B cell (primary cell): ENCODE results near the gene B3GLCT. TPM values are rescaled to one million over a fixed set of nuclear protein-coding genes. Genes with fewer than 3 reads are reported as not detected.

Experiments used
- ATAC-seq: fragments of 200-7000 bp; cut with Tn5 transposase; one replicate; pipeline ENCODE4 v1.10.0; 2021; ENCODE audit warnings: low read depth, mild to moderate bottlenecking, moderate number of reproducible peaks, moderate library complexity
- CTCF ChIA-PET: fragments of 350-600 bp; sonication (Branson Sonifier 250); formaldehyde crosslinking; loops from one replicate; lab custom pipeline; 2021; ENCODE audit warnings: antibody characterized with exemption, inconsistent platforms; lab: Charles Lee
- POLR2A ChIA-PET: fragments of 350-600 bp; sonication (Branson Sonifier 250); formaldehyde crosslinking; loops from one replicate; lab custom pipeline; 2021; ENCODE audit warnings: antibody characterized with exemption; lab: Charles Lee
- DNase-seq: peaks from one replicate; pipeline ENCODE4 v3.0.0; 2013
- H2AFZ ChIP-seq: 2 replicates; pipeline ENCODE4 v1.6.1; 2012; ENCODE audit warnings: mild to moderate bottlenecking, low read depth, low read length; ENCODE audit not compliant: insufficient read depth, poor library complexity, severe bottlenecking
- H3K27ac ChIP-seq, 2 donors: 1 replicate in 1 of 2; 2 replicates in 1 of 2; pipeline ENCODE4 v1.5.1; 2012 to 2013; ENCODE audit warnings: low read length in 2 of 2, mild to moderate bottlenecking in 2 of 2, moderate library complexity in 1 of 2
- H3K27me3 ChIP-seq, 4 experiments: fragments of 200-600 bp in 1 of 4; sonication (generic) in 1 of 4; replicated peaks in 1 of 4; 1 replicate in 2 of 4; 2 replicates in 2 of 4; pipeline versions ENCODE4 v1.6.1 to v1.7.0; 2013 to 2016; ENCODE audit warnings: low read length in 3 of 4, mild to moderate bottlenecking in 2 of 4, mixed read lengths in 1 of 4, moderate library complexity in 1 of 4; ENCODE audit not compliant: insufficient read depth in 4 of 4, control insufficient read depth in 3 of 4; ENCODE audit errors: control extremely low read depth in 1 of 4
- H3K36me3 ChIP-seq, 2 experiments: replicated peaks in 1 of 2; 1 replicate in 1 of 2; 2 replicates in 1 of 2; pipeline versions ENCODE4 v1.6.1 to v1.7.1; 2013; ENCODE audit warnings: low read length in 1 of 2; ENCODE audit not compliant: insufficient read depth in 2 of 2, control insufficient read depth in 1 of 2; ENCODE audit errors: control extremely low read depth in 1 of 2, extremely low read depth in 1 of 2
- H3K4me1 ChIP-seq, 2 donors: fragments of 200-600 bp in 1 of 2; sonication (generic) in 1 of 2; 1 replicate in 1 of 2; 2 replicates in 1 of 2; pipeline versions ENCODE4 v1.5.1 to v1.6.1; 2013 to 2017; ENCODE audit warnings: low read length in 2 of 2; ENCODE audit not compliant: control insufficient read depth in 2 of 2, insufficient read depth in 2 of 2
- H3K4me2 ChIP-seq: replicated peaks from 2 replicates; pipeline ENCODE3; 2012; ENCODE audit warnings: mild to moderate bottlenecking, low read depth, low read length; ENCODE audit not compliant: poor library complexity, severe bottlenecking
- H3K4me3 ChIP-seq, 5 experiments: fragments of 200-600 bp in 1 of 5; sonication (generic) in 1 of 5; 1 replicate in 3 of 5; 2 replicates in 2 of 5; pipeline versions ENCODE4 v1.5.1 to v1.7.0; 2011 to 2016; ENCODE audit warnings: low read length in 4 of 5, mild to moderate bottlenecking in 4 of 5, low read depth in 2 of 5, control low read depth in 1 of 5, moderate library complexity in 1 of 5; ENCODE audit not compliant: insufficient read depth in 1 of 5; ENCODE audit errors: control extremely low read depth in 1 of 5, extremely low read depth in 1 of 5
- H3K79me2 ChIP-seq: fragments of 200-600 bp; sonication (generic); one replicate; pipeline ENCODE4 v1.6.0; 2016; ENCODE audit warnings: low read length; ENCODE audit not compliant: control insufficient read depth, insufficient read depth
- H3K9ac ChIP-seq: fragments of 200-600 bp; sonication (generic); 2 replicates; pipeline ENCODE4 v1.6.1; 2017; ENCODE audit warnings: mild to moderate bottlenecking, low read length, moderate library complexity
- H3K9me3 ChIP-seq, 3 donors: one replicate each; pipeline versions ENCODE4 v1.6.1 to v1.7.1; 2013; ENCODE audit warnings: low read length in 2 of 3; ENCODE audit not compliant: control insufficient read depth in 2 of 3, insufficient read depth in 1 of 3; ENCODE audit errors: control extremely low read depth in 1 of 3
- H4K20me1 ChIP-seq: 2 replicates; pipeline ENCODE4 v1.6.0; 2012; ENCODE audit warnings: mild to moderate bottlenecking, low read length; ENCODE audit not compliant: insufficient read depth, control insufficient read depth, poor library complexity, severe bottlenecking
- H3K27ac Mint-ChIP-seq: one replicate; pipeline ENCODE4 v1.8.0; 2021; ENCODE audit warnings: mixed read lengths
- H3K27me3 Mint-ChIP-seq: one replicate; pipeline ENCODE4 v1.8.0; 2021; ENCODE audit warnings: mixed read lengths
- H3K4me1 Mint-ChIP-seq: one replicate; pipeline ENCODE4 v1.8.0; 2021; ENCODE audit warnings: mixed read lengths
- H3K4me3 Mint-ChIP-seq: one replicate; pipeline ENCODE4 v1.8.0; 2021; ENCODE audit warnings: mixed read lengths
- H3K9me3 Mint-ChIP-seq: one replicate; pipeline ENCODE4 v1.8.0; 2022; ENCODE audit warnings: mixed read lengths; ENCODE audit not compliant: insufficient read depth
- EZH2 ChIP-seq: IDR thresholded peaks from 2 replicates; pipeline ENCODE4 v1.6.1; 2012; ENCODE audit warnings: borderline replicate concordance, low read depth, mild to moderate bottlenecking, moderate library complexity, low read length; ENCODE audit not compliant: insufficient read depth, poor library complexity, severe bottlenecking
- WGBS: methylation state at CpG from one replicate; pipeline ENCODE4 v1.1.5; 2013; ENCODE audit warnings: missing lambda C conversion rate; ENCODE audit not compliant: insufficient coverage; 5-methylcytosine and 5-hydroxymethylcytosine counted together
- intact Hi-C: fragments of 100-400 bp; cut with micrococcal nuclease; formaldehyde crosslinking; loops from one replicate; pipeline ENCODE4 v1.10.0; 2022
- polyA plus RNA-seq: library from polyadenylated mRNA; depleted of rRNA; stranded (reverse); fragments of >200 nt; gene quantifications from 2 replicates; pipeline ENCODE4 v1.2.3, GENCODE V29; 2012
- total RNA-seq, 2 donors: library from RNA; stranded (reverse); fragments of 120-200 nt in 1 of 2; gene quantifications; 1 replicate in 1 of 2; 2 replicates in 1 of 2; pipeline versions ENCODE4 v1.2.3 to v1.2.4, GENCODE V29; 2013 to 2022
- TF ChIP-seq, protein P1 (sequence below): fragments of 200-600 bp; IDR thresholded peaks from one replicate; pipeline ENCODE4 v1.8.0; 2022; ENCODE audit warnings: antibody characterized with exemption, mild to moderate bottlenecking

B3GLCT gene
- total and polyA plus RNA-seq, 2 donors (not counting 1 experiment from before 2014, with no cell fraction given) = 1.4 to 6.2 TPM

- H3K27me3 Mint-ChIP-seq = peaks cover 23% of the 10 kb centered on the region
- no CpG with 5 or more reads among the region's 2 CpGs for WGBS
- TF ChIP-seq EZH2 = no peak
- TF ChIP-seq, protein P1, sequence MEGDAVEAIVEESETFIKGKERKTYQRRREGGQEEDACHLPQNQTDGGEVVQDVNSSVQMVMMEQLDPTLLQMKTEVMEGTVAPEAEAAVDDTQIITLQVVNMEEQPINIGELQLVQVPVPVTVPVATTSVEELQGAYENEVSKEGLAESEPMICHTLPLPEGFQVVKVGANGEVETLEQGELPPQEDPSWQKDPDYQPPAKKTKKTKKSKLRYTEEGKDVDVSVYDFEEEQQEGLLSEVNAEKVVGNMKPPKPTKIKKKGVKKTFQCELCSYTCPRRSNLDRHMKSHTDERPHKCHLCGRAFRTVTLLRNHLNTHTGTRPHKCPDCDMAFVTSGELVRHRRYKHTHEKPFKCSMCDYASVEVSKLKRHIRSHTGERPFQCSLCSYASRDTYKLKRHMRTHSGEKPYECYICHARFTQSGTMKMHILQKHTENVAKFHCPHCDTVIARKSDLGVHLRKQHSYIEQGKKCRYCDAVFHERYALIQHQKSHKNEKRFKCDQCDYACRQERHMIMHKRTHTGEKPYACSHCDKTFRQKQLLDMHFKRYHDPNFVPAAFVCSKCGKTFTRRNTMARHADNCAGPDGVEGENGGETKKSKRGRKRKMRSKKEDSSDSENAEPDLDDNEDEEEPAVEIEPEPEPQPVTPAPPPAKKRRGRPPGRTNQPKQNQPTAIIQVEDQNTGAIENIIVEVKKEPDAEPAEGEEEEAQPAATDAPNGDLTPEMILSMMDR = no peak
- H3K4me1 Mint-ChIP-seq = no peaks in the 10 kb centered on the region
- no peaks in the 10 kb centered on the region for H3K4me1 ChIP-seq
- intact Hi-C loops = no loop called here
- no peak overlapping the region for H3K27ac ChIP-seq
- no peak overlapping the region for H2AFZ ChIP-seq
- H3K4me3 Mint-ChIP-seq = no peak overlapping the region
- ChIA-PET CTCF (no interaction called here), POLR2A (no interaction called here)
- no peak overlapping the region for H3K4me2 ChIP-seq
- no peaks in the 10 kb centered on the region for H3K79me2 ChIP-seq
- no peak overlapping the region for H3K4me3 ChIP-seq
- no peak overlapping the region for H3K27ac Mint-ChIP-seq
- H3K9me3 ChIP-seq = peaks cover 0 to 3% (median 0%) of the 10 kb centered on the region in 3 donors
- peaks cover 2% of the 10 kb centered on the region for H3K9me3 Mint-ChIP-seq
- no peaks in the 10 kb centered on the region for H3K36me3 ChIP-seq
- peaks cover 0 to 4% (median 2%) of the 10 kb centered on the region in 4 experiments for H3K27me3 ChIP-seq
- ATAC-seq (no peak), DNase-seq (no peak)
- H4K20me1 ChIP-seq = no peaks in the 10 kb centered on the region
- no peak overlapping the region for H3K9ac ChIP-seq
Observed at GRCh38 chr13:31172535-31172934, 27.2 kb upstream of the B3GLCT start.

DNA sequence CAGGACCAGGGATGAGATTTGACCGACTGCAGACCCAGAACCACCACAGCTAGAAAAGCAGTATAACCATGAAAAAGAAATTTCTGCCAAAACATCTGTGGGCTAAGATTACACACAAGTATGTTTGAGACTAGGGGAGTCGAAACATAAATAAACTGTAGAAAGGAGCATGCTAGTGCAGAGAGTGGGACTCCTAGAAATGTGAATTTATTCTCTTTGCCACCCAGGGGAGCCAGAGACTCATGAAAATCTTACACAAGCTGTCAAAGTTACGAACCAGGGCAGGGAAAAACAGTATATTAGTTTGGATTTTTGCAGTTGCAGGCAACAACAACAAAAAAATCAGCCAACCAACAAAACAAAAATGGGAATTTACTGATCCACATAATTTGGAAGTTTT, 25.8 kb upstream of the B3GLCT start:
- ATAC-seq = no peak
- H2AFZ ChIP-seq = no peak overlapping the region
- H3K27ac ChIP-seq = no peak overlapping the region
- DNase-seq = no peak
- no peaks in the 10 kb centered on the region for H4K20me1 ChIP-seq
- no peaks in the 10 kb centered on the region for H3K79me2 ChIP-seq
- no peak overlapping the region for H3K27ac Mint-ChIP-seq
- ChIA-PET CTCF (interaction anchor here (1.0 kb wide), 1 partner anchor 11 kb away, joined by 3 read pairs; no protein-coding TSS in a partner anchor), POLR2A (no interaction called here)
- H3K9me3 ChIP-seq = peaks cover 0 to 7% (median 0%) of the 10 kb centered on the region in 3 donors
- no peaks in the 10 kb centered on the region for H3K36me3 ChIP-seq
- H3K4me3 Mint-ChIP-seq = no peak overlapping the region
- intact Hi-C loops = no loop called here
- H3K27me3 ChIP-seq = peaks cover 0 to 4% (median 2%) of the 10 kb centered on the region in 4 experiments
- no peak overlapping the region for H3K9ac ChIP-seq
- peaks cover 23% of the 10 kb centered on the region for H3K27me3 Mint-ChIP-seq
- H3K4me3 ChIP-seq = no peak overlapping the region
- no peaks in the 10 kb centered on the region for H3K4me1 Mint-ChIP-seq
- peaks cover 2% of the 10 kb centered on the region for H3K9me3 Mint-ChIP-seq
- TF ChIP-seq EZH2 = no peak
- TF ChIP-seq, protein P1 = no peak
- no peaks in the 10 kb centered on the region for H3K4me1 ChIP-seq
- H3K4me2 ChIP-seq = no peak overlapping the region
- WGBS = no CpG with 5 or more reads among the region's 3 CpGs
